Spleen (tissue), 11 donors: ENCODE results near the gene SLC8A2. TPM values are rescaled to one million over a fixed set of nuclear protein-coding genes. Genes with fewer than 3 reads are reported as not detected.

Source experiments
- DNase-seq: peaks from one replicate; pipeline ENCODE4 v3.0.0-alpha.2; 2020
- H3K27ac ChIP-seq, 8 donors: fragments of 200-600 bp; sonication (generic) in 7 of 8; 1 replicate in 4 of 8; 2 replicates in 4 of 8; pipeline versions ENCODE4 v1.5.0 to v1.8.0; 2016 to 2021; ENCODE audit warnings: inconsistent platforms in 4 of 8, mild to moderate bottlenecking in 4 of 8, moderate library complexity in 1 of 8
- H3K27me3 ChIP-seq, 7 donors: fragments of 200-600 bp; sonication (generic) in 6 of 7; replicated peaks in 1 of 7; 1 replicate in 4 of 7; 2 replicates in 3 of 7; pipeline versions ENCODE4 v1.5.0 to v1.8.0; 2016 to 2021; ENCODE audit warnings: inconsistent platforms in 3 of 7, mild to moderate bottlenecking in 1 of 7
- H3K36me3 ChIP-seq, 6 donors: fragments of 200-600 bp; sonication (generic) in 5 of 6; 1 replicate in 4 of 6; 2 replicates in 2 of 6; pipeline versions ENCODE4 v1.5.0 to v1.8.0; 2016 to 2021; ENCODE audit warnings: inconsistent platforms in 2 of 6
- H3K4me1 ChIP-seq, 6 donors: fragments of 200-600 bp; sonication (generic) in 5 of 6; 1 replicate in 3 of 6; 2 replicates in 3 of 6; pipeline versions ENCODE4 v1.5.0 to v1.8.0; 2016 to 2021; ENCODE audit warnings: inconsistent platforms in 3 of 6
- H3K4me3 ChIP-seq, 8 donors: fragments of 200-600 bp; sonication (generic) in 7 of 8; 1 replicate in 4 of 8; 2 replicates in 4 of 8; pipeline versions ENCODE4 v1.5.0 to v1.8.0; 2016 to 2021; ENCODE audit warnings: inconsistent platforms in 4 of 8, mild to moderate bottlenecking in 4 of 8, moderate library complexity in 2 of 8
- H3K9me3 ChIP-seq, 8 donors: fragments of 200-600 bp; sonication (generic) in 7 of 8; 1 replicate in 4 of 8; 2 replicates in 4 of 8; pipeline versions ENCODE4 v1.5.0 to v1.8.0; 2016 to 2021; ENCODE audit warnings: inconsistent platforms in 4 of 8
- POLR2A ChIP-seq, 3 donors: fragments of 450-650 bp; IDR thresholded peaks; one replicate each; pipeline ENCODE4 v1.5.1; 2017; ENCODE audit warnings: antibody characterized with exemption in 3 of 3, mild to moderate bottlenecking in 1 of 3
- POLR2AphosphoS5 ChIP-seq, 3 donors: sonication (generic); formaldehyde crosslinking; IDR thresholded peaks; one replicate each; pipeline ENCODE4 v1.5.1; 2017; ENCODE audit warnings: antibody characterized with exemption in 3 of 3
- WGBS, 5 donors: extraction: QIAGEN DNeasy Blood & Tissue Kit in 3 of 5; methylation state at CpG; one replicate each; pipeline versions ENCODE4 v1.1.5 to v1.1.7; 2013 to 2018; 5-methylcytosine and 5-hydroxymethylcytosine counted together
- intact Hi-C: fragments of 100-400 bp; cut with DNase I; formaldehyde crosslinking; loops from one replicate; pipeline ENCODE4 v1.15.0; 2023; ENCODE audit warnings: low total_unique reads
- polyA plus RNA-seq, 3 donors: library from polyadenylated mRNA; stranded (reverse); fragments of 200-250 nt; gene quantifications; one replicate each; pipeline ENCODE4 v1.2.1, GENCODE V29; 2013
- total RNA-seq, 7 donors: library from RNA; depleted of rRNA in 3 of 7; stranded (reverse); fragments of >200 nt in 3 of 7; fragmentation: NEBNext Ultra II Directional in 4 of 7; extraction: Animal tissue kit (Norgen Biotek cat#: 25700) in 4 of 7; gene quantifications; one replicate each; pipeline versions ENCODE4 v1.1.0 to v1.2.1, GENCODE V29; 2016 to 2021
- TF ChIP-seq, protein P1 (sequence below), 11 experiments: fragments of 200-600 bp in 7 of 11; fragments of 450-650 bp in 4 of 11; sonication (generic) in 4 of 11; IDR thresholded peaks in 8 of 11; conservative IDR thresholded peaks in 3 of 11; 1 replicate in 7 of 11; 2 replicates in 4 of 11; pipeline versions ENCODE4 v1.4.0 to v1.8.0; 2016 to 2021; ENCODE audit warnings: antibody characterized with exemption in 11 of 11, inconsistent platforms in 4 of 11, mild to moderate bottlenecking in 1 of 11
- donor health status: healthy with polysubstance abuse.
- donor health status: DM: no; HTN: no; CAD: no; lungs with moderate emphysema.
- donor health status: DM: no; HTN: no; CAD: no.
- donor health status: Bipolar disorder and iron deficiency.
- donor health status: healthy.
- donor health status: DM: no; HTN: no; CAD: no.
- donor health status: DM: yes; HTN: yes; CAD: no.

The SLC8A2 gene
- total and polyA plus RNA-seq, 10 donors: 0.02 to 0.19 TPM; not detected in 8

DNA sequence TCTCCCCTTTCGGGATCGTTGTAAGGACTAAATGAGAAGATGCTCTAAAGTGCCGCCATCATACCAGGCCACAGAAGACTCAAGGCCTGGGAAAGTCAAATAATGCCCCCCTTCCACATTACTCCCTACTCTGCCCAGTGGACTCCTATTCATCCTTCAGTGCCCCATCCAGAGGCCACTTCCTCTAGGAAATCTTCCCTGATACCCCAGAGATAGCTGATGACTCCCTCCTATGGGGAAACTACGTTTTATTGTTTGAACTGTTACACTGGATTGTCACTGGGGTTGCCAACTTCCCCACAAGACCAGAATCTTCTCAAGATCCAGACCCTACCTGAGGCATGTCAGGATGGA lies 66.5 kb downstream of the SLC8A2 start:
- H3K36me3 ChIP-seq: no peaks in the 10 kb centered on the region
- H3K4me1 ChIP-seq: no peaks in the 10 kb centered on the region
- H3K27me3 ChIP-seq: peaks cover 2 to 90% (median 32%) of the 10 kb centered on the region in 7 donors
- no peak overlapping the region for H3K27ac ChIP-seq
- H3K9me3 ChIP-seq: no peaks in the 10 kb centered on the region
- TF ChIP-seq, protein P1, sequence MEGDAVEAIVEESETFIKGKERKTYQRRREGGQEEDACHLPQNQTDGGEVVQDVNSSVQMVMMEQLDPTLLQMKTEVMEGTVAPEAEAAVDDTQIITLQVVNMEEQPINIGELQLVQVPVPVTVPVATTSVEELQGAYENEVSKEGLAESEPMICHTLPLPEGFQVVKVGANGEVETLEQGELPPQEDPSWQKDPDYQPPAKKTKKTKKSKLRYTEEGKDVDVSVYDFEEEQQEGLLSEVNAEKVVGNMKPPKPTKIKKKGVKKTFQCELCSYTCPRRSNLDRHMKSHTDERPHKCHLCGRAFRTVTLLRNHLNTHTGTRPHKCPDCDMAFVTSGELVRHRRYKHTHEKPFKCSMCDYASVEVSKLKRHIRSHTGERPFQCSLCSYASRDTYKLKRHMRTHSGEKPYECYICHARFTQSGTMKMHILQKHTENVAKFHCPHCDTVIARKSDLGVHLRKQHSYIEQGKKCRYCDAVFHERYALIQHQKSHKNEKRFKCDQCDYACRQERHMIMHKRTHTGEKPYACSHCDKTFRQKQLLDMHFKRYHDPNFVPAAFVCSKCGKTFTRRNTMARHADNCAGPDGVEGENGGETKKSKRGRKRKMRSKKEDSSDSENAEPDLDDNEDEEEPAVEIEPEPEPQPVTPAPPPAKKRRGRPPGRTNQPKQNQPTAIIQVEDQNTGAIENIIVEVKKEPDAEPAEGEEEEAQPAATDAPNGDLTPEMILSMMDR (IDR thresholded peaks at IDR 0.05 in 8 of 11, conservative IDR thresholded peaks at IDR 0.05 in 3 of 11): no peak
- no peak for TF ChIP-seq POLR2A (IDR thresholded peaks at IDR 0.05)
- TF ChIP-seq POLR2AphosphoS5 (IDR thresholded peaks at IDR 0.05): no peak
- DNase-seq: no peak
- 79 to 89% (median 86%) methylated on average over 4 of the region's 4 CpGs for WGBS, 5 donors
- H3K4me3 ChIP-seq: no peak overlapping the region
- intact Hi-C loops: no loop called here

DNA sequence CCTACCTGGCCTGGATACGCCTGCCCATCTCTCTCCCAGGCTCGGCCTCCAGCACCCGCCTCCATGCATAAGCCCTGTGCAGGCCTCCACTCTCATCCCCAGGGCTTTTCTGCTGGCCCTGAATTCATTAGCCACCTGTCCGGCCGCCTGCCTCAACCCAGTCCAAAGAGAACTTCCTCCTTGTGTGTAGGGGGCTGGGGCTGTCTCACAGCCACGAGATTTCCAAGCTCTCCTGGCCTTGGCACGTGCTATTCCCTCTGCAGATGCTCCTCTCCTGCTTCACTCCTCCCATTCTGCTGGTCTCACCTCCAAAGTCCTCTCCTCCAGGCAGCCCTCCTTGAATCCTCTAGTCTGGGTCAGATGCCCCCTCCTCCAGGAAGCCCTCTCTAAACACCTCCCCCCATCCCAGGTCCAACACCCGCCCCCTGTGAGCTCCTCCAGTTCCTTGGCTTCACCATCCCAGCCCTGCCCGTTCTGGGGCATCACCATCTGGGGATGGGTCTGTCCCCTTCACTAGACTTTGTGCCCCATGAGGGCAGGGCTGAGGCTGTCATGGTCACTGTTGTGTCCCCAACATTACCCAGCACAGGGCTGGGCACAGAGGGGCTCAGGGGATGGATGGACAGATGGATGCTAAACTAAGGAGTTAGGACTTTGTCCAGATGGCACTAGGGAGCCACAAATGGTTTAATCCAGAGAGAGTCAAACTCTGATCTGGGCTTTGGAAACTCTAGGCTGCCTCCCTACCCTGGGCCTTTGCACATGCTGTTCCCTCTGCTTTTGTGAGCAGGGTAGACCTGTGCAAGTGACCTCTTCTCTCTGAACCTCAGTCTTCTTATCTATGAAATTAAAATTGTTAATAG lies 67.1 kb downstream of the SLC8A2 start:
- intact Hi-C loops: no loop called here
- H3K9me3 ChIP-seq: no peaks in the 10 kb centered on the region
- H3K27ac ChIP-seq: no peak overlapping the region
- H3K36me3 ChIP-seq: no peaks in the 10 kb centered on the region
- TF ChIP-seq POLR2AphosphoS5 (IDR thresholded peaks at IDR 0.05): no peak
- no peak for TF ChIP-seq POLR2A (IDR thresholded peaks at IDR 0.05)
- H3K4me1 ChIP-seq: no peaks in the 10 kb centered on the region
- peaks cover 2 to 89% (median 32%) of the 10 kb centered on the region in 7 donors for H3K27me3 ChIP-seq
- DNase-seq: no peak
- no peak overlapping the region for H3K4me3 ChIP-seq
- 61 to 72% (median 68%) methylated on average over 9 of the region's 9 CpGs for WGBS, 5 donors

DNA sequence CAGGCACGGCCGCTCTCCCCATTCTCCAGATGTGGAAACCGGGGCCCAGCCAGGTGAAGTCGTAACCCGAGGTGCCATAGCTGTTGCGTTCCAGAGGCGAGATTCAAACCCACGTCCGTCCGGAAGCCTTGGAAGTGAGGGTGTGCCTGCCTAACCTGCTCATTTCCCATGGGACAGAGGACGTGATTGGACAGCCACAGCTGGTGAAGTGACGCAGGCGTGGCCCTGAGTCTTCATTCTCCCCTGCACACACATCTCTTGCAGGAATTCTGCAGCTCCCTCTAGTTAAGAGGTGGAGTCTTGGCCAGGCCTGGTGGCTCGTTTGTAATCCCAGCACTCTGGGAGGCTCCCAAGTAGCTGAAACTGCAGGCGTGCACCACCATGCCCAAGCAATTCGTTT lies 69.2 kb downstream of the SLC8A2 start:
- H3K27me3 ChIP-seq: peaks cover 2 to 79% (median 31%) of the 10 kb centered on the region in 7 donors
- H3K9me3 ChIP-seq: no peaks in the 10 kb centered on the region
- no peaks in the 10 kb centered on the region for H3K4me1 ChIP-seq
- H3K27ac ChIP-seq: no peak overlapping the region
- DNase-seq: no peak
- no peak overlapping the region for H3K4me3 ChIP-seq
- intact Hi-C loops: no loop called here
- no peaks in the 10 kb centered on the region for H3K36me3 ChIP-seq
- WGBS, 5 donors: 75 to 85% (median 82%) methylated on average over 11 to 16 of the region's 16 CpGs
- TF ChIP-seq, protein P1 (IDR thresholded peaks at IDR 0.05 in 8 of 11, conservative IDR thresholded peaks at IDR 0.05 in 3 of 11): no peak
- TF ChIP-seq POLR2A (IDR thresholded peaks at IDR 0.05) (no peak), POLR2AphosphoS5 (IDR thresholded peaks at IDR 0.05) (no peak)

DNA sequence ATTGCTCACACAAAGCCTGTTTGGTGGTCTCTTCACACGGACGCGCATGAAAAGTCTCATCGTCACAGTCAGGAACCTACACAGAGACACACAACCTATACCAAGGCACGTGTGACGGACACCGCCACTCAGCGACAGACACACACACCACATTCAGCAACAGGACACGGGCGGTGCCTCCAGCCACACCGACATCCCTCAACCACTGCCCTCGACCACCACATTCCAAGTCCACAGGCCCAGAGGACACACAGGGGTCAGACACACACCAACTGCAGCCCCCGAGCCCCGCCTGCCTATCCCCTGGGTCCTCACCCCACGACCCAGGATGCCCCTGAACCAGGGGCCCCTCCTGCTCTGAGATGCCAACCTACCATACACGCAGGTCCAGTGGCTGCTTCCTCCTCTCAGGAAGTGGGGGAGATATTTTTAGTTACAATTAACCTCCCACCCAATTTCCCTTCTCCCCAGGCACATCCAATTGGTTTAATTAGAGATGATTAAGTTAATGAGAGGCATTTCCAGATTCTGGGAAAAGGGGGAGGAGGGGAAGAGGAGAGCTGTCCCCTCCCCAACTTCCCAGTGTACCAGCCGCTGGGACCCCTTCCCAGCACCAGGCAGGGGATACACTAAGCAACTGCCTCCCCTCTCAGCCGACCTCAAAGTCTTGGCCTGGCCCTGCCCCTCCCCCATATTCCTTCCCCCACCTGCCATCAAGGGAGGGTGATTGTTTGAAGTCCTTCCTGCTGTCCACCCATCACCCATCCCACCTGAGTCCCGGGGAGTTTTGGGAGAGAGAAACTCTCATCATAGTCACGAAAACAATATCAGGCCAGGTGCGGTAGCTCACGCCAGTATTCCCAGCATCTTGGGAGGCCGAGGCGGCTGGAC lies 72.7 kb downstream of the SLC8A2 start:
- Histone ChIP-seq H3K36me3 (no peaks in the 10 kb centered on the region), H3K4me3 (no peak overlapping the region), H3K27ac (no peak overlapping the region), H3K27me3 (peaks cover 0 to 48% (median 0%) of the 10 kb centered on the region in 7 donors), H3K9me3 (no peaks in the 10 kb centered on the region), H3K4me1 (no peaks in the 10 kb centered on the region)
- WGBS, 5 donors: 50 to 62% (median 58%) methylated on average over 23 to 24 of the region's 24 CpGs
- TF ChIP-seq, protein P1 (IDR thresholded peaks at IDR 0.05 in 8 of 11, conservative IDR thresholded peaks at IDR 0.05 in 3 of 11): no peak
- TF ChIP-seq POLR2AphosphoS5 (IDR thresholded peaks at IDR 0.05) (no peak), POLR2A (IDR thresholded peaks at IDR 0.05) (no peak)
- DNase-seq: no peak
- intact Hi-C loops: no loop called here
